Renal cortical epithelial cell (primary cell): ENCODE results near the gene BCDIN3D. TPM values are rescaled to one million over a fixed set of nuclear protein-coding genes. Genes with fewer than 3 reads are reported as not detected.
"Not testable (repeated sequence)": the region's sequence is repeated elsewhere in the genome, so short reads cannot be mapped to it uniquely, and the experiment has no call there.

ENCODE experiments used
- DNase-seq: peaks from one replicate; pipeline ENCODE4 v3.0.0-alpha.2; 2011; ENCODE audit warnings: low read depth
- total RNA-seq: library from RNA; depleted of rRNA; stranded (reverse); fragments of >200 nt; gene quantifications from 2 replicates; pipeline ENCODE4 v1.2.3, GENCODE V29; 2014

The BCDIN3D gene
- total RNA-seq, 1 donor from 2014 or later = 4.0 TPM

DNA sequence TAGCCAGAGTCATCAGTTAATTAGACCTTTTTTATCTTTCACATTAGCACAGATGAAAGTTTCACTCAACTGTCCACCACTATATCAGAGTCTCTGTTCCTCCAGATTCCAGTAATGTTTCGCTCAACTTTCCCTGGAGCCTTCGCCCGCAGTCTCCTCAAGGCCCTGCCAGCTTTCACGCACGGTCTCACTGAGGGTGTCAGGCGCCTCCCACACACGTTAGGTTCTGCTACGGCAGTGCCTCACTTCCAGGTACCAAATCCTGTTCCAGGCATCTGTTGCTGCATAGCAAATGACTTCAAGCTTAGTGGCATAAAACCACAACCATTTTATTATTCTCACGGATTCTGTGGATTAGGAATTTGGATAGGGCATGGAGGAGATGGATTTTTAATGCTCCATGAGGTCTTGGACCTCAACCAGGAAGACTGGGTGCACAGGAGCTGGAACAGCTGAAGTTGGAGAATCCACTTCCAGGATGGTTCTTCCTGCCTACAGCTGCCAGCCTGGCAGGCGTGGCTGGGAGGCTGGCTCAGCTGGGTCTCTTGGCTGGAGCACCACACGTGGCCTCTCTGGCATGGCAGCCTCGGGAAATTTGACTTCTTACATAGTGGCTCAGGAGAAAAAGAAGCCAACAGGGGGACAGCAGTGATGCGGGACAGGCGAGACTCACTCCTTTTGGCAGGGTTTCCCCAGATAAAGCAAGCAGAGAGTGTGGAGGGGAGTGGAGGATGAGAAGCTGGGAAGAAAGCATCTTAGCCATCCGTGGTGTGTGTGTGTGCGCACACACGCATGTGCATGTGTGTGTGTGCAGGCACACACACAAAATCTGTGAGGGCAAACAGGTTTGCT, 21.3 kb upstream of the BCDIN3D start:
- no peak for DNase-seq

DNA sequence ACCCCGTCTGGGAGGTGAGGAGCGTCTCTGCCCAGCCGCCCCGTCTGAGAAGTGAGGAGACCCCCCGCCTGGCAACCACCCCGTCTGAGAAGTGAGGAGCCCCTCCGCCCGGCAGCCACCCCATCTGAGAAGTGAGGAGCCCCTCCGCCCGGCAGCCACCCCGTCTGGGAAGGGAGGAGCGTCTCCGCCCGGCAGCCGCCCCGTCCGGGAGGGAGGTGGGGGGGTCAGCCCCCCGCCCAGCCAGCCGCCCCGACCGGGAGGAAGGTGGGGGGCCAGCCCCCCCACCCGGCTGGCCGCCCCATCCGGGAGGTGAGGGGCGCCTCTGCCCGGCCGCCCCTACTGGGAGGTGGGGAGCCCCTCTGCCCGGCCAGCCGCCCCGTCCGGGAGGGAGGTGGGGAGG, 18.0 kb upstream of the BCDIN3D start:
- not testable (repeated sequence) for DNase-seq

DNA sequence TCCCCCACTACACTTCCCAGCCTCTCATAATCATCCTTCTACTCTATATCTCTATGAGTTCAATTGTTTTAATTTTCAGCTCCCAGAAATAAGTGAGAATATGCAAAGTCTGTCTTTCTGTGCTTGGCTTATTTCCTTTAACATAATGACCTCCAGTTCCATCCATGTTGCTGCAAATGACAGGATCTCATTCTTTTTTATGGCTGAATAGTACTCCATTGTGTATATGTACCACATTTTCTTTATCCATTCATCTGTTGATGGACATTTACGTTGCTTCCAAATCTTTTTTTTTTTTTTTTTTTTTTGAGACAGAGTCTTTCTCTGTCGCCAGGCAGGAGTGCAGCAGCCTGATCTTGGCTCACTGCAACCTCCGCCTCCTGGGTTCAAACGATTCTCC, 13.0 kb upstream of the BCDIN3D start:
- DNase-seq = not testable (repeated sequence)

DNA sequence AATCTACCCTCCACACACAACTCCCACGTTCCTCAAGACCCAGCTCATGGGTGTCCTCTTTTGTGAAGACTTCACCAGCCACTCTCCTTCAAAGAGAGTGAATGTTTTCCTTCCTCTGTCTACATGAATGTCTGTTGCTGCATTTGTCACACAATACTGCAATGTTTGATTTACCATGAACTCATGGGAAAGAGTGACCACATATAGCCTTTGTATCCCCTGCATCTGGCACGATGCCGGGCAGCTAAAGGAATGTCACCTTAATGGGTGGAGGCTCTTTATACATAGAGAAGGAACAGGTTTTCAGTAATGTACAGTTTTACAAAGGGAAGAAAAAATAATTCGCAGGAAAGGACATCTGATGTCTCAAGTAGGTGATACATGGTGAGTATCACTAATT, 12.1 kb upstream of the BCDIN3D start:
- no peak for DNase-seq

DNA sequence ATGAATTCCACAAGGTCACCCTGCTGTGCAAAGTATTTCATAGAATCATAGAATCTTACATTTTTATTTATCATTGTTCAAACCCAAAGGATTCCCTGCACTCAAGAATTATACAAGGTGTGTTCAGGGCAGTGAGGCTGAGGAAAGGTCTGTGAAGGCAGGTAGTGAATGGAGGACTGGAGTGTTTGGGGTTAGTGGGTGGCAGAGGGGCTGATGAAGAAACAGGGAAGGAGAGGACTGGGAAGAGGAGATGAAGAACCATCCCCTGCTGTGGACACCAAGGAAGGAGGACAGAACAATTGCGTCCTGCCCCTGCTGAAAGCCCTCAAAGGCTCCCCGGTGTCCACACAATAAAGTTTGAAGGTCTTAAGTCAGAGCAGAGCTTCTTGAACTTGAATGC, 10.8 kb upstream of the BCDIN3D start:
- DNase-seq = no peak

DNA sequence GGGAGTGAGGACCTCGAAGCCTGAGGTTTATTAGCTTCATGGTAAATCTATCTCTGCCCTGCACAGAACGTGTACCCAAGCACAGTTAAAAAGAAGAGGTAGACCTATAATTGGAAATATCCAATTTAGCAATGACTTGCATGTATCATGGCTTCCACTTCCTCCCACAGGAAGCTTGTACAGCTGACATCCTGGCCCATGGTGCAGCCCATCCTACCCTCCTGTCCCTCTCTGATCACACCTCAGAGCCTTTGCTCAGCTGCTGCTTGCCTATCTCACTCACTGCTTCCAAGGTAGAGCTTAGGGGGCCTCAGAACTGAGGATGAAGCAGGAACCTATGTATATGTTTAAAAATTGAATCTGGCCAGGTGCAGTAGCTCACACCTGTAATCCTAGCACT, 4.3 kb upstream of the BCDIN3D start:
- DNase-seq = no peak

DNA sequence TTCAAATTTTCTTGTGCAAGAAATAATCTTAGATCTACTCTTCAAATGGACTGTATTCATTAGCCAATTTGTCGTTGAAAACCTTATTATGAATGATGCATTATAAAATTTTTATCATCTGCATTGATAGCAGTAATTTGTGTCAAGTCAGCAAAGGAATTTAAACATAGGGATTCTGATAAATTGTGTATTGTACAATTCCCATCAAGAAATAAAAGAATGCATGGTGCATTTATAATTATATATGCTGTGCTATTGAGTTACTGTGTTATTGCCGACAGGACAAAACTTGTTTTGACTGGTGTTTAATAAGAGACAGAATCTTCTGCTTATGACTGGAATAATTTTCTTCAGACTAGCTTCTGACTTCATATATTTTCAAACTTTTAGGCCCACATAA, 3.1 kb upstream of the BCDIN3D start:
- no peak for DNase-seq

DNA sequence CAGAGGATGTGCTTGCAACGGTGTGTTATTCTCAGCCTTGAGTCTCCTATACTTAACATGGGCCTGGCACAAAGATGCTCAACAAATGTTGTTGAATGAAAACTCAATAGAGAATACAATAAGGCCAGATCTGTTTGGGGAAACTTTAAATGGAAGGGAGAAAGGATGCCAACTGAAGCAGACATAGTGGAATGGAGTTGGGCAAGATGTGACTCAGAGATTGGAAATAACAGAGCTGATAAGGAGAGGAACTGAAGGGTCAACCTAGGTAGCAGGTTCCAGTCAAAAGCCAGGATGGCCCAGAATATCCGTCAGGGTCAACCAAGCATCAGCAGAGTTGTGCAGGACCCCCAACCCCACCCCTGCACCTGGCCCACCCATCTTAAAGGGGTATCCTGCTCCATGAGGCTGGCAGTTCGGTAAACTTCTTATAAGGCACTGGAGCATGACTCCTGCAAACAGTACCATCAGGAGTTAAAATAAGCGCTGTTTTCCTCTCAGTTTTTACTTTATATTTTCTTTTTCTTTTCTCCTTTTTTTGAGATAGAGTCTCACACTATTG, 1.1 kb upstream of the BCDIN3D start:
- DNase-seq = no peak

DNA sequence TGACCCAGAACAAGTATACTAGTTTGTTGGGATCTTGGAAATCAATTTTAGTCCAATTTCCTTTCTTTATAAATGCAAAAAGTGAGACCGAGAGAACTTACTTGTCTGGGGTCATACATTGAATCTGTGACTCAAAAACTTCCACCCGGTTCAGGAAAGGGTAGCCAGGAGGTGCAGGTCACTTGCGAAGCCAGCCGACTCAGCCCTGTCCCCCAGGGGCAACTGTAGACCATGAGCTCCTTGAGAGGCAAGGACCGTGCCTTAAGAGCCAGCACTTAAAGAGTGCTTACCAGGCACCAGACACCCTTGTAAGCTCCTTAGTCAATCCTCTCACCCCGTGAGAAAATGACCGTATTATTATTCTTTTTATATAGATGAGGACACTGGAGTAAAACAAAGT, 505 bp upstream of the BCDIN3D start:
- DNase-seq = no peak

DNA sequence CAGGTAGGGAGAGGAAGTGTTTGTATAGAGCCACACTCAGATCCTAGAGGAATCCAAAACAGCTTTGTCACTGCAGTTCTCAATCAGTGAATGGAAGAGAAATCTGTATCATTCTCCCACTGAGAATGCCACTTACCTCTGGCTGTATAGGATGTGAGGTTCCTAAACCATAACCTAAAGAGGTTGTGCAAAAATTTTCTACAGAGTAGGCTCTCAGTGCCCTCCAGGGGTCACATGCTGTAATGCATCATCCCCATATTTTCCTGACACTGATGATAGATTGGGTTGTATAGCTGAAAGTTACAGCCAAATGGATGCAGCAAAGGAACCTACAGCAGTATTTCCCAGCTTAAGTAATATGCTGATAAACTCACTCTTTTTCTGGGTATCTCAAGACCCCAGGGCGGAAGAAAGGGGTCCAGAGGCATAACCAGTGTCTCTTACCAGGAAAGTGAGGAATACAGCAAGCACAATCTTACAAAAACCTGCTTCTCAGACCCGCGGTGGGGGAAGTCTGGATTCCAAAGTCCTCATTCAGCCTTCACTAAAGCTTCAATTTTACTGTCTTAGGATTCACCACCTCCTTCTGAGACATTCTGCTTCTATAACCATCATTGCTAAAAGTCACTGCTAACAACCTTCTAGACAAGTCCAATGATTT, 3.8 kb downstream of the BCDIN3D start:
- peak; percentile 29 for DNase-seq

DNA sequence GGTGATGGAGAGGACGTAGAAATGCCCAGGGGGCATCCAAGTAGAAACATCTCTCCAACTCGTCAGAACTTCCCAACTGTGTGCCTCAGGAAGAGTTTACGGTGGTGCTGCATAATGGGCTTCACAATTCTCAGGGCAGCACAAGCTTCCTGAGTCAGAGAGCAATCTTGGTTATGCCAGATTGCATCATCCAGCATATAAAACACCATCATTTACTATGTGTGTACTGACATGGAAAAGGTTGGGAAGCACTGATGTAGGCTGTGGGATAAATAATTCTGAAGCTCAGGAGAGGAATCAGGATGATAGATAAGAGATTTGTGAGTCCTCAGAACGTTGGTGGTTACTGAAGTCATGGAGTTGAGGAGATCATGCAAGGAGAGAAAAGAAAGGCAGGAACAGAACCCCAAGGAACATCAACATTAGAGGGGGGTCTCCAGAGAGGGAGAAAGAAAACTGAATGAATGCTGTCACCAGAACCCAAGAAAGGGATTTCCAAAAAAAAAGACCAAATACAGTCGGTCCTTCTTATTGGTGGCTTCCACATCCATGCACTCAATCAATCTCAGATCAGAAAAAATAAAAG, 10.0 kb downstream of the BCDIN3D start:
- peak; percentile 86 for DNase-seq

DNA sequence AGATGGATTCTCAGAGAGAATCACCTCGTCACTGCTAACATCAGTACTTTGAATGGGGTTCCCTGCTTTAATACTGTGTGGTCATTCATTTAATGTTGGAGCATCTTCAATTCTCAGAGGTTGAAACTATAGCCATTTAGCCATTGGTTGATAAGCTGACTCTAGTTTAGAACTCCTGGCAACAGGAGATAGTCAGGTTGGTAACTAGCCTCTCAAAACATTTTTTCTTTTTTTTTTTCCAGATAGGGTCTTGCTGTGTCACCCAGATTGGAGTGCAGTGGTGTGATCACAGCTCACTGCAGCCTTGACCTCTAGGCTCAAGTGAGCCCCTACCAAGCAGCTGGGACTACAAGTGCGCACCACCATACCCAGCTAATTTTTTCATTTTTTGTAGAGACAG, 11.2 kb downstream of the BCDIN3D start:
- no peak for DNase-seq

DNA sequence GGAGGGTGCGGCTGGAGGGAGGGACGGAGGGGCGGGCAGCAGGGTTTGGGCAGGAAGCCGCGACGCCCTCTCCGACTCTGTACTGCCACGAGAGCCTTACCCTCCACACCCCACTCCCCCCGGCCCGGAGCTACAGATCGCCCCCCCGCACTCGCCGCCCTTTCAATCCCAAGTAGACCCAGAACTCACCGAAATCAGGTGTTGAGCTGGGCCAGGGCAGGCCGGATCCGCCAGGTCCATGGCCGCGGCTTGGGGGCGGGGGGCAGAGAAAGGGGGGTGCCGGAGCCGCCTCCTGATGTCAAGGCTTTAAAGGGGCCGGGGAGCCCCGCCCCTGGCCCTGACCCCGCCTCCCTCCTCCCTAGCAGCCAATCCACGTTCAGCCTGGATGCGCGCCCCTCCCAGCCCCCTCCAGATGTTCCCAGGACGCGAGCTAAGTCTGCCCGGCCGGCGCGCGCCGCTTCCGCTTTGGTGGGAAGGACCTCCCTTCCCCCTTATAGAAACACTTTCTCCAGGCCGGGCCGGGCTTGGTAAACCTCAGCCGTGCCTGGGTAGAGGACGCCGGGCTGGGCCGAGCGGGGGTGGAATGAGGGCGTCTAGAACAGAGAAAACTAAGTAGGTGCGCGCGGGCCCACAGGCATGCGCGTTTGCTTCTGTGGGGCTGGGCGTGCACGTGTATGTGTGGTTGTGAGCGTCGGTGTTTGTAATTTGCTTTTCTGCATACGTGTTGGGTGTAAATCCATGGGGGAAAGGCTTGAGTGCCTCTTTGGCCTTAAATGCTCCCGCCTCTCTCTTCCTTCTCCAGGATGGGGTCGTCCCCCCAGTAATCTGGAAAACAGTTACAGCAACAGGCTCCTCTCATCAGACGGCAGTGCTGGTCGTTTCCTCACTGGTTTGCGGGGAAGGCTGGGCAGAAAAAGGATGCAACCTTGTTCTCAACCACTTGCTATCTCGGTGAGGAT, 14.5 kb downstream of the BCDIN3D start, which contains the start of gene NCKAP5L:
Gene NCKAP5L (minus strand): TSS at position 281 of the 959 bp plus-strand sequence. CDS start 24,369 bp downstream, outside the sequence.
- peak; percentile 85 for DNase-seq

DNA sequence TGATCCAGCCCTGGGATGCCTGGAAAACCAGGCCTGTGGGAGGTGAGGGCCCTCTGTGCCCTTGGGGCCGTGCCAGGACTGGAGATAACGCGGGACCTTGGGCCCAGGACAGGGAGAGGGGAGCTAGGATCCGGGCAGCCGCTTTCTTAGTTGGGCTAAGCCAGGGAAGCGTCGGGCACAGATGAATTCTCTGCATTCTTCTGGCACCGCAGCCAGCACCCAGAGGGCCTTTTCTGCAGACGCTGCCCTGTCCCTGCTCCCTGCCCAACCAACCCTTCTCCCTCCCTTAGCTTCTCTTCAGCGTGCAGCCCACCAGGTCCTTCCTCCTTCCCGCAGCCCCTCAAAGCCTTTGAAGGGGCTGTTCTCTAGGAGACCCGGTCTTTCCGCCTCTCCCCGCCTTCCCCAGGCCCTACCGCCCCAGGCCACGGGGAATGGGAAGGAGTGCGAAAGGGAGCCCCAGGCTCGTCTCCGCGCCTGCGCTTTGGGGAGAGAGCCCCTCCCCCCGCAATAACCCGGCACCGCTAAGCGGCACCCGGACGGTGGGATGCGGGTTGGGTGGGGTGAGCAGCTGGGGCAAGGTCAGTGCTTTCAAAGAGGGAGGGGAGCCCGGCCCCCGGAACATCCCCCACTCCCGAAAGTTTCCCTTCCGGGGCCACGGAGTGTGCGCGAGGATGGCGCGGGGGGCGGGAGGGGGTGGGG, 15.4 kb downstream of the BCDIN3D start:
- DNase-seq = peak; percentile 67

DNA sequence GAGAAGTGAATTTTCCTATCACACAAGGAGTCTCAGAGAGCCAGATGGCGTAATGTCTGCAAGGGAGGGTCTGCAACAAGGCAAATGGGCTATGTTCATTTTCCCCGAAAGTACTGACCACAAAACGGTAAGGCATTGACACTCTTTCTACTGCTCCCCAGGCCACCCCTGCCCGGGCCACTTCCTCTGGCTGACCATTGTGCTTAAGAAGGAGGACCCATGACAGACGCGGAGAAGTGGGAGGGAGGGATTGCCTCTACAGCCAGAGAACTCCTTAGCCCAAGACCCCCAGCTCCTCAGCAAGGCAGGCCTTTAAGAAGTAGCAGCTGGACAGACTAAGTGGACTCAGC, 15.9 kb downstream of the BCDIN3D start:
- no peak for DNase-seq

DNA sequence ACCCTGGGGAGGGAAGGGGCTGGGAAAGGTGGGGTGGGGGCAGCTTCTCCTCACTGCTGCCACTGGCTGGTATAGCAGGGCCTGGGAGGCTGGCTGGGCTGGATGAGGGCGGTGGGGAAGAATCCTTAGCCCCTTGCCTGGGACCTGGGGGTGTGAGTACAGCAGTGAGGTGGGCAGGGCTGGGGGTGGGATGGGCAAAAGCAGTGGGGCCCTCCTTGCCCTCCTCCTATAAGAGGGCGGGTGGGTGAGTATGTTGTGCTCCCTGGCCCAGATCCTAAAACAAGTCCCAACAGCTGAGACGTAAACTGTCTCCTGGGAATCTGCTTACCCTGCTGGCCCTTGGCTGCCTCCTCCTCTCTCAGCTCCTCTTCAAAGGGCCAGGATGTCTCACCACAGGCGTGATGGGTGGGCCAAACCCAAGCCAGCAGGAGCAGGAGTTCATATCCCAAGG, 16.9 kb downstream of the BCDIN3D start:
- DNase-seq = no peak

DNA sequence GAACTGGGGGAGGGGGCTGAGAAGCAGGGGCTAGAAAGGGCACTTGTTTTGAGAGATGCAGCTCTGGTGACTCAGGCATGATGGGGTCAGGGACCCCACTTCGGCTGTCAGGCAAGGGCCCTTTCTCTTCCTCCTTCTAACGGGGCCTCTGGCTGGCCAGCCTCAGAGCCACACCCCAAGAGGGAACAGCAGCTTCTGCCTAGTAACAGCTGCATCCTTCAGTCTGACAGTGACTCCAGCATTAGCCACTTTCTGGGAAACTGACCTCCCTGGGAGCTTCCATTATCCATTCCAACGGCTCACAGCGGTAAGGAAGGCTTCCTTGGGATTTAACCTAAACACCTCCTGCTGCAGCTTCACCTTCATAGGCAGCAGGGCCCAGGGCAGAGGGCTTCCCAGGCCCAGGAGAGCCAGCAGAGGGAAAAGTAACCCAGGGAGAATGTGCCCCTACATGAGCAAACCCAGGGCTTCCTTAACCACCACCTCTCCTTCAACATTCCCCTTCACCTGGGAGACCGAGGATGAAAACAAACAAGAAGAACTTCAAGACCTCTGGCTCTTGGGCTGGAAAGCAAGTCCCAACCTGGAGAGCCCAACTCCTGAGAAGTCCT, 17.4 kb downstream of the BCDIN3D start:
- DNase-seq = no peak

DNA sequence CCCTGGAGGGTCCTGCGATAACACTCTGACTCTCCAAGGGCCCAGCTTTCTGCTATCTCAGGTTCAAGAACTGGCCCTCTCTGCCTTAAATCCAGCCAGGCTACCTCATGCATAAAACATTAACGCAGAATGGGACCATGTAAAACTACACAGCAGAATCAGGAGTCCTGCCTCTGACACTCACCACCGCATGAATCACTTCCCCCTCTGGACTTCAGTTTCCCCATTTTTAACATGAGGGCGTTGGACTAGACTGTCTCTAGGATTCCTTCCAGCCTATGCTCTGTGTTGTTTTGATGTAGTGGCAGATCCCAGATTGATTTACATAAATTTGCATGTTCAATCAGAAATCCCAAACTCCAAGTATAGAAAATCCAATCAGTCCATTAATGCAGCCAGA, 18.0 kb downstream of the BCDIN3D start:
- DNase-seq = peak; percentile 13

DNA sequence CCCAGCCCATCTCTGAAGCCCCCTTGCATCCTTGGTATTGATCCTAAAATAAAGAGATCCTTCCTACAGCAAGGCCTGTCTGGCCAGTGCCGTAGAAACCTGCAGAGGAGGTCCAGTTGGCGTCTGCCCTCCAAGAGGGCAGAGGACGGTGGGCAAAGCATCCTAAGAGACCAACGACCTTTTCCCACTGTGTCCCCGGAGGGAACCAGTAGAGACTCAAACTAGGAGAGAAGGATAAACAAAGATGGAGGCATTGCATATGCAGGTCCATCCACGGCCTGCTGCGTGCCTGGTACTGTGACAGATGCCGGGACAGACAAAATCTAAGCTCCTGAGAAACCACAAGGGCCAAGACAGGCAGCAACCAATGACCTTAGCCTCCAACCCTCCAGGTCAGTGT, 18.5 kb downstream of the BCDIN3D start:
- no peak for DNase-seq

DNA sequence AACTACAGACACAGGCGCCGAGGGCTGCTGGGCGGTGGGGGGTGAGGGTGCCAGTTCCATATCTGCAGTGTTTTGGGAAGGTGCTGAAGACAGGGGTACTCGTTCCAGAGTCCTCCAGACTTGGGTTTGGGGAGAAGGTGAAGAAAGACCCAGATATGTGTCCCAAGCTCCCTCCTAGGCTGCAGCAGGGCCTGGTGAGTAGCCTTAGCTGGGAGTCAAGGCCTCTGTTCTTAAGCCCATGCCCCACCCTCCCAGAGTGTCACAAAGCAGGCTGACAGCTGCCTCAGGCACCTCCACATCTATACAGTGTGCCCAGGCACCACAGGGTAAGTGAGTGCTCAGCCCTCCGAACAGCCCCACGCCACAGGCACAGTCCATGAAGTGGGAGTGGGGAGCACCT, 19.0 kb downstream of the BCDIN3D start:
- no peak for DNase-seq
